Bronchial epithelial cell (primary cell): Measurements from ENCODE around the gene BHMT2. TPM values are rescaled to one million over a fixed set of nuclear protein-coding genes. Genes with fewer than 3 reads are reported as not detected.

Experiments
- DNase-seq: peaks from one replicate; pipeline ENCODE4 v3.0.0-alpha.2; 2010; ENCODE audit warnings: low read depth
- FAIRE-seq: peaks from 2 replicates; lab custom pipeline; 2011; peaks lifted over from hg19 to GRCh38; lab: Jason Lieb, UNC
- H3K27me3 ChIP-seq: 2 replicates; pipeline ENCODE4 v1.5.1; 2011; ENCODE audit warnings: low read length; ENCODE audit not compliant: control insufficient read depth, insufficient read depth
- H3K36me3 ChIP-seq: 2 replicates; pipeline ENCODE4 v1.5.1; 2011; ENCODE audit warnings: low read length; ENCODE audit not compliant: control insufficient read depth, insufficient read depth
- H3K4me3 ChIP-seq: 2 replicates; pipeline ENCODE4 v1.5.1; 2011; ENCODE audit warnings: mild to moderate bottlenecking, low read depth, low read length, control low read depth
- total RNA-seq: library from RNA; depleted of rRNA; stranded (reverse); fragments of >200 nt; gene quantifications from 2 replicates; pipeline ENCODE4 v1.2.1, GENCODE V29; 2014
- TF ChIP-seq, protein P1 (sequence below): IDR thresholded peaks from 2 replicates; pipeline ENCODE4 v1.5.1; 2011; ENCODE audit warnings: mild to moderate bottlenecking, moderate library complexity, low read length, control low read depth, inconsistent platforms; ENCODE audit not compliant: insufficient read depth, severe bottlenecking

Gene BHMT2
- total RNA-seq, 1 donor from 2014 or later, result not detected

DNA sequence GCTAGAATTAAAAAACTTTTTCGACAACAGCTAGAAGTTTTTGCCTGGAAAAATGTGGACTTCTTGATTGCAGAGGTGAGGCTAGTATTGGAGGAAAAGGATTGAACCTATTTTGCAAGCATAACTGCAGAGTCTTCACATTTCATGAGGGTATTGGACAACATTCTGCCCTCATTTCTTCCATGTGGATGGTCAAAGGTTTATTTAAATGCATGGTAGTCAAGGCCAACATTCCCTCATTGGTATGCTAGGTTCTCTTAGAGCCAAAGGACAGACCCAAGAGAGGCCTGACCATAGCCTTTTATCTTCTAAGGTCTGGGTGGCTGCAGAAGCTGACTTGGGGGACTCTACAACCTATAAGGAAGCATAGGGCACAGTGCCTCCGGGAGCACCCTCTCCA is 11.2 kb downstream of the BHMT2 start:
- TF ChIP-seq, protein P1, sequence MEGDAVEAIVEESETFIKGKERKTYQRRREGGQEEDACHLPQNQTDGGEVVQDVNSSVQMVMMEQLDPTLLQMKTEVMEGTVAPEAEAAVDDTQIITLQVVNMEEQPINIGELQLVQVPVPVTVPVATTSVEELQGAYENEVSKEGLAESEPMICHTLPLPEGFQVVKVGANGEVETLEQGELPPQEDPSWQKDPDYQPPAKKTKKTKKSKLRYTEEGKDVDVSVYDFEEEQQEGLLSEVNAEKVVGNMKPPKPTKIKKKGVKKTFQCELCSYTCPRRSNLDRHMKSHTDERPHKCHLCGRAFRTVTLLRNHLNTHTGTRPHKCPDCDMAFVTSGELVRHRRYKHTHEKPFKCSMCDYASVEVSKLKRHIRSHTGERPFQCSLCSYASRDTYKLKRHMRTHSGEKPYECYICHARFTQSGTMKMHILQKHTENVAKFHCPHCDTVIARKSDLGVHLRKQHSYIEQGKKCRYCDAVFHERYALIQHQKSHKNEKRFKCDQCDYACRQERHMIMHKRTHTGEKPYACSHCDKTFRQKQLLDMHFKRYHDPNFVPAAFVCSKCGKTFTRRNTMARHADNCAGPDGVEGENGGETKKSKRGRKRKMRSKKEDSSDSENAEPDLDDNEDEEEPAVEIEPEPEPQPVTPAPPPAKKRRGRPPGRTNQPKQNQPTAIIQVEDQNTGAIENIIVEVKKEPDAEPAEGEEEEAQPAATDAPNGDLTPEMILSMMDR, result no peak
- no peak for DNase-seq
- no peak for FAIRE-seq

DNA sequence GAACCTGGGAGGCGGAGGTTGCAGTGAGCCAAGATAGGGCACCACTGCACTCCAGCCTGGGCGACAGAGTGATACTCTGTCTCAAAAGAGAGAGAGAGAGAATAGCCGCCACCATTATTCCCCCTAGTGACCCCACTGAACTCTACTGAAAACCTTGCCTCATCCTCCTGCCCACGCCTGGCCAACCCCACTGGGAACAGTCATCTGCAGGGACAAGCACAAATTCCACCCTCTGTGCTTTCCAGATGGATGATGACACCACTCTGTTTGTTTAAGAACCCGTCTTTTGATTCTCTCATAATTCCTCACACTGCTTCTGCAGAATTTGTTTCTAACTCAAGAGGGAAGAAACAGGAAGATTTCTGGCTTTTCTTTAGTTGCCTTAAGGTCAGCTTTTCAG is 12.2 kb downstream of the BHMT2 start:
- H3K36me3 ChIP-seq, result no peaks in the 10 kb centered on the region
- no peak for FAIRE-seq
- no peak overlapping the region for H3K4me3 ChIP-seq
- DNase-seq, result peak; percentile 43
- TF ChIP-seq, protein P1, result no peak
- no peaks in the 10 kb centered on the region for H3K27me3 ChIP-seq

More for the DNA sequence above, 11.2 kb downstream of the BHMT2 start:
- Histone ChIP-seq H3K36me3 (no peaks in the 10 kb centered on the region), H3K27me3 (no peaks in the 10 kb centered on the region), H3K4me3 (no peak overlapping the region)

DNA sequence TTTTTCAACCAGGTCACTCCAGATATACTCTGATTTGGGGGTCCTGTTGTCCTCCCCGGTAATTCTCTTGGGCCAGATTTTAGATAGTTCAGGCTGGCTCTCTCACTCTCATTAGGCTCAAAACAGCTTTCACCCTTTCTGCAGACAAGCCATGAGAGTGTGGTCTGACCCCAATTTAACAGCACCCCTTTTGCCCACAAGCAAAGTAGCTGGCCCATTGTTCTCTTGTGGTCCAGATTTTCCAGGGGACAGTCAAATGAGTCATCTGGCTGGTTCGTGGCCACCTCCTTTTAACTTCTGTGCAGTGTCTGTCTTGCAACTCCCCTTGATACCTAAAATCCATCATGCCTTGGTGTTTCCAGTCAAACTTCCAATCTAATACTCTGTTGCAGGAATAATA is 16.5 kb downstream of the BHMT2 start:
- Histone ChIP-seq H3K27me3 (no peaks in the 10 kb centered on the region), H3K36me3 (no peaks in the 10 kb centered on the region), H3K4me3 (no peak overlapping the region)
- TF ChIP-seq, protein P1, result no peak
- DNase-seq (no peak), FAIRE-seq (no peak)

DNA sequence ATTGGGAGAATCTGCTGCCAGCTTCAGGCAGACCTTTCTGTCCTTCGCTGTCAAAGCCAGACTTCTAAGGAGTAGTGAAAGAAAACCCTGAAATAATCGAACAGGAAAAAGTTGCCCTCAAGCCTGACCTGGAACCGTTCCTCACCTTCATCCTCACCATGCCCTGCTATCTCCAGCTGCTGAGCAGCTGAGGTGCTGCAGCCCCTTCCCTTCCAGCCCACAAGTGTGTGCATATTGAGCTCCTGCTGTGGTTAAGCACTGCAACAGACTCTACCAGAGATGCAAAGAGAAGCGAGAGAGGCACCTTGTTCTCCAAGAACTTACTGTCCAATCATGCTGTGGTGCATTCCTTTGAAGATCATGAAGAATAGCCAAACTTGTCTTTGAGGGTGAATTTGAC is 18.9 kb downstream of the BHMT2 start:
- DNase-seq (no peak), FAIRE-seq (no peak)
- no peaks in the 10 kb centered on the region for H3K36me3 ChIP-seq
- no peak overlapping the region for H3K4me3 ChIP-seq
- TF ChIP-seq, protein P1, result no peak
- peaks cover 2% of the 10 kb centered on the region for H3K27me3 ChIP-seq

GRCh38 chr5:79091064-79091463 is 21.5 kb downstream of the BHMT2 start:
- Histone ChIP-seq H3K27me3 (peaks cover 2% of the 10 kb centered on the region), H3K4me3 (no peak overlapping the region), H3K36me3 (no peaks in the 10 kb centered on the region)
- TF ChIP-seq, protein P1, result no peak
- no peak for DNase-seq
- no peak for FAIRE-seq

GRCh38 chr5:79093762-79094161 is 24.2 kb downstream of the BHMT2 start:
- Histone ChIP-seq H3K27me3 (peaks cover 2% of the 10 kb centered on the region), H3K36me3 (no peaks in the 10 kb centered on the region), H3K4me3 (no peak overlapping the region)
- no peak for DNase-seq
- TF ChIP-seq, protein P1, result no peak
- no peak for FAIRE-seq
